Kidney epithelial cell (primary cell): Measurements from ENCODE around the gene ARL17A. TPM values are rescaled to one million over a fixed set of nuclear protein-coding genes. Genes with fewer than 3 reads are reported as not detected.
"Not testable (repeated sequence)": the region's sequence is repeated elsewhere in the genome, so short reads cannot be mapped to it uniquely, and the experiment has no call there.

Experiments
- DNase-seq: peaks from one replicate; pipeline ENCODE4 v3.0.0-alpha.2; 2010; ENCODE audit warnings: low read depth
- H3K27me3 ChIP-seq: 2 replicates; pipeline ENCODE4 v1.6.0; 2011; ENCODE audit warnings: low read length; ENCODE audit not compliant: control insufficient read depth, insufficient read depth
- H3K36me3 ChIP-seq: 2 replicates; pipeline ENCODE4 v1.5.1; 2011; ENCODE audit warnings: low read length; ENCODE audit not compliant: control insufficient read depth, insufficient read depth
- H3K4me3 ChIP-seq: 2 replicates; pipeline ENCODE4 v1.5.1; 2011; ENCODE audit warnings: low read depth, mild to moderate bottlenecking, control low read depth, low read length
- total RNA-seq: library from RNA; depleted of rRNA; stranded (reverse); fragments of >200 nt; gene quantifications from 2 replicates; pipeline ENCODE4 v1.2.3, GENCODE V29; 2015

Gene ARL17A
- total RNA-seq, 1 donor from 2014 or later: 4.3 TPM

DNA sequence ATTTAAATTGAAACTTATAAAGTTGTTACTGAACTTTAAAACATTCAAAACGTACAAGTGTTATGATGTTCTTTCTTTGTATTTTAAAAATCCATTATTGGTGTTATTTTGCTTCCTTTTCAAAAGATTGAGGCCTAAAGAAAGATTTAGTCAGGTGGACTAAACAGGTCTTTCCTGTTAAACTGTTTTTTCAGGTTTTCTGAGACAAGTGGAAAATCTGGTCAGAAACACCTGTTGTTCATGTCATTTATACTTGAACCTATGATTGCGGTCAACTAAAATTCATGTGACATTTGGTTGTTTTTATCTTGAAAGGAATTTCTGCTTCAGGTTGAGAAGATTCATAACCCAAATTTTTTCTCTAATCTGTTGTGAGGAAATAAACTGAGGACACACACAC is 98.2 kb downstream of the ARL17A start:
- not testable (repeated sequence) for H3K36me3 ChIP-seq, H3K27me3 ChIP-seq, H3K4me3 ChIP-seq, DNase-seq

DNA sequence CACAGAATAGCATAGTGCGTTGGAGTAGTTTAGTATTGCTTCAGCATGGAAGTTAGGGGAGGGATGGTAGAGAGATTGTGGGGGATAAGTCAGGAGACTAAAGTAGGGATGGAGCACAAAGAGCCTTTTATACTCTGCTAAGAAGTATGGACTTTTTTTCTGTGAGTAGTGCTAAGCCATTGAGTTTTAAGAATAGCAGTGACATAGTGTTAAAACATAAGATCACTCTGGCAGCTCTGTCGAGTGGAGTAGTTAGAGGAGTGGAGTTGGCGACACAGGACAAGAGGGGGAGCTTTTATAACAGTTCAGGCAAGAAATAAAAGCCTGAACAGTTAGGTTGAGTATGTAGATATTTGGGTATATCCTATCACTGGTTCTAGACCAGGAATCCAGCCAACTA is 100.7 kb downstream of the ARL17A start:
- H3K27me3 ChIP-seq, H3K4me3 ChIP-seq, DNase-seq, H3K36me3 ChIP-seq: not testable (repeated sequence)

DNA sequence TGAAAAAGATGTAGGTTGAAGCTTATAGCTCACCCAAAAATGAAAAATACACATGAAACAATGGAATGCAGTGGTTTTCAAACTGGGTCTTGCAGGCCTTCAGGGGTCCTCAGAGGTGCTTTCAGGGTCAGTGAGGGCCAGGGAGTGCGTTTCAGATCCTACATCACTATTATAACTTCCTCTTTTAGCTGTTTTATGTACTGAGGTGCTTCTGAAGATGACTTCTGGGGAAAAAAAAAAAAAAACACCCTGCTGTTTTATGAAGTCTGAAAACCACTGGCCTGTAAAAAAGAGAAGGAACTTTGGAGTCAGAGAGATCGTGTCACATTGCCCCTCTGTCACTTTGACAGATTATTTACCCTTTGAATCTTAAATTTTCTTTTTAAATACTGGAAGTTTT is 103.9 kb downstream of the ARL17A start:
- not testable (repeated sequence) for DNase-seq, H3K4me3 ChIP-seq, H3K36me3 ChIP-seq, H3K27me3 ChIP-seq

DNA sequence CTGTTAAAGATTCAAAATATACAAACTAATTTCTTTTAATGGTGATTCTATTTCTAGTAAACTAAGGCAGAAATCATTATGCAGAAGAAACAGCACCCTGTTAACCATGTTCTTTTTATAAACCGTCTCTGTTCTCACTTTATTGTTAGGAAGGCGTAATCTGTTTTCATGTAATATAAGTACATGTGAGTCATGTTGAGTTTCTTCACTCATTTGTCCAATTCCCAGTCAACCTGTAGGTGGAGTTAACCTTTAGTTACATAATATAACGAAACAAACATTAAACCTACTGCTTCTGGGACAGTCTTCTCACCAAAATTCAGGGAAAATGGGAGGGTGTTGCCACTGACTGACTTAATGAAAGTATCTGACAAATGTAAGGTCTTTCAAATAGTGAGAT is 105.0 kb downstream of the ARL17A start:
- H3K27me3 ChIP-seq, H3K4me3 ChIP-seq, DNase-seq, H3K36me3 ChIP-seq: not testable (repeated sequence)

DNA sequence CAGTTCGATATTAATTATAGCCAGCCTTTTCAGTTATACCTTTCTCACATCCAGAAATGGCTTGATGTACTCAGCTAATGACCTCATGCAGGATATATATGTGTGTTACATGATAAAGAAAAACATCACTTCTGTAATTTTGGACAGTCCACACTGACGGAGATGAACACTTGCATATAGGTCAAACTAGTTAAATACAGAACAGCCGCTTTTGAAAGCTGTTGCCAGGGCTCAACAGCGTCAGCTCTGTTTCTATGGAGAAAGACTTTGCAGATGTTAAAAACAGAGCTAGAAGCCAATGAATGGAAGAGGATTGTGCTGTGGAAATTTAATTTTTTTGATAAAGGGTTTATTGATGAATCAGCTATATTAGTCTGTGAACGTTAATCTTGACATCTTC is 111.9 kb downstream of the ARL17A start:
- not testable (repeated sequence) for DNase-seq, H3K4me3 ChIP-seq, H3K36me3 ChIP-seq, H3K27me3 ChIP-seq

Other genes starting within 250 kb of the ARL17A start
- gene ARL17B, start 217.9 kb downstream of the ARL17A start, total RNA-seq: 2.1 and 3.8 TPM in 2 replicates
- 6.3 and 6.4 TPM in 2 replicates for gene LRRC37A2, start 67.2 kb downstream of the ARL17A start, total RNA-seq
- 14.8 and 17.8 TPM in 2 replicates for gene NSF, start 11.0 kb upstream of the ARL17A start, total RNA-seq
- gene WNT3, start 239.0 kb upstream of the ARL17A start, total RNA-seq: 1.5 and 2.0 TPM in 2 replicates